Stimulated activated CD8-positive, alpha-beta memory T cell treated with anti-CD3 and anti-CD28 coated beads, Interleukin-12 subunit alpha, Interleukin-12 subunit beta, amount 100 ng/mL, for 24 hours (primary cell): ENCODE data around the gene ESRRB.

Experiments
- DNase-seq: peaks from one replicate; pipeline ENCODE4 v3.0.0-alpha.2; 2020; ENCODE audit errors: extremely low read depth

The ESRRB gene

DNA sequence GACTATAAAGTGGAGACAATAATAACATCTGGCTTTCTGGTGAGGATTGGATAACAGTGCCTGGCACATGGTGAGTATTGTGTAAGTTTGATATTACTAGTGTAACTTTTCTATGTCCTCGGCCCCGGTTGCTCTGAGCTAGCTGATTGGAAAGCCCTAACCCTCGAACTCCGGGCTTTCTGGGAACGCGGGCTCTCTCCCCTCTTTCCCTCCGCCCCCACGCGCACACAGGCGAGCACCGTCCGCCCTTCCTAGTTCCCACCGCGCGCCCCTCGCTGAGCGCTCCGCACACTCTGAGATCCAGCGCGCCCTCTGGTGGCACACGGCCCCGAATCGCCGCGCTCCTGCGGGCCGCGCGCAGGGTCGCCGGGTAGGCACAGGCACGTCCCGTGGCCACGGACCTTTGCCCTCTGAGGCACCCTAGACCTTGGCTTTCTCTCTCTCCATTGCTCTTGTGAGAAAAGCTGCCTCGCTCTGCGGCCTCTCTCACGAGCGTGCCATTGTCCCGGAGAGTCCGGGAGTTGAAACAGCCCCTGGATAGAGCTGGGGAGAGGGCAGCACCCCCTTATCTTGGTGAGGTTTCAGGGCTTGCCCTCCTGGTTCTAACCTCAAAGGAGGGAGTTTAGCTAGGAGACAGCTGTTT is 23.2 kb upstream of the ESRRB start:
- DNase-seq = no peak

- no peak for DNase-seq
Observed at GRCh38 chr14:76354310-76354709, 21.6 kb upstream of the ESRRB start.

- DNase-seq = no peak
Observed at GRCh38 chr14:76355771-76356170, 20.2 kb upstream of the ESRRB start.

DNA sequence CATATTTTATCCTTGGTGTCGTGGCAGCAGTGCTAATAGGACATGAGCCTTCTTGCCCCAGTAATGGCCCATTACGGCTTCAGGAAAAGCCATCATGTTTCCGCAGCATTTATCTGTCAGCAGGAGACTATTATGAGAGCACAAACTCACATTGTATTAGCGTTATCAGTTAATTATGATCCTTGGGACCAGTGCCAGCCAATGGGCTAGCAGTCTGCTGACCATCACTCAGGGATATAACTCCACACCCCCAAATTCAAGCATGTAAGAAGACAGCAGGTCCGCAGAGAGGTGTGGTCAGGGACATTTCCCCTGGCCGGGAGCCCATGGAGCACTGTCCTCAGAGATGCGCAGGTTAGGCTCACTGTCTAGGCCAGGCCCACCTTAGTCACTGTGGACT is 4.9 kb upstream of the ESRRB start:
- no peak for DNase-seq

- DNase-seq = no peak
Observed at GRCh38 chr14:76373456-76373855, 2.5 kb upstream of the ESRRB start.

DNA sequence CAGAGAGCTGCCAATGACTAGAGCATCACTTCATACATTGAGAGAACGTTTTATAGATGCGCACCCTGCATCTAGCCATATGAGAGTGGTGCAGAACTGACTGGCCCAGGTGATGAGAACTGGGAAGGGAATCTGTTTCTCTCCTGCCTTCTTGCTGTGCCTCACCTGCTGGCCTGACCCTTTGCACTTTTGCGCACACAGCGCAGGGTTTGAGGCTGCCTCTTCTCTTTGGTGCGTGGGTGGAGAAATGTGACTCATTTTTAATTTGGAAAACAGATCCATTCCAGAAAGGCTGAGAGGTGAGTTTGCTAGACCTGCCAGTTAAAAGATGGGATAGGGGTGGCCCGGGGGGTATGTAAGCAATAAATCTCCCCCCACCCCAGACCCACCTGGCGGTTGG is 453 bp upstream of the ESRRB start:
- no peak for DNase-seq

- no peak for DNase-seq
Observed at GRCh38 chr14:76376409-76376877, 506 bp downstream of the ESRRB start.

DNA sequence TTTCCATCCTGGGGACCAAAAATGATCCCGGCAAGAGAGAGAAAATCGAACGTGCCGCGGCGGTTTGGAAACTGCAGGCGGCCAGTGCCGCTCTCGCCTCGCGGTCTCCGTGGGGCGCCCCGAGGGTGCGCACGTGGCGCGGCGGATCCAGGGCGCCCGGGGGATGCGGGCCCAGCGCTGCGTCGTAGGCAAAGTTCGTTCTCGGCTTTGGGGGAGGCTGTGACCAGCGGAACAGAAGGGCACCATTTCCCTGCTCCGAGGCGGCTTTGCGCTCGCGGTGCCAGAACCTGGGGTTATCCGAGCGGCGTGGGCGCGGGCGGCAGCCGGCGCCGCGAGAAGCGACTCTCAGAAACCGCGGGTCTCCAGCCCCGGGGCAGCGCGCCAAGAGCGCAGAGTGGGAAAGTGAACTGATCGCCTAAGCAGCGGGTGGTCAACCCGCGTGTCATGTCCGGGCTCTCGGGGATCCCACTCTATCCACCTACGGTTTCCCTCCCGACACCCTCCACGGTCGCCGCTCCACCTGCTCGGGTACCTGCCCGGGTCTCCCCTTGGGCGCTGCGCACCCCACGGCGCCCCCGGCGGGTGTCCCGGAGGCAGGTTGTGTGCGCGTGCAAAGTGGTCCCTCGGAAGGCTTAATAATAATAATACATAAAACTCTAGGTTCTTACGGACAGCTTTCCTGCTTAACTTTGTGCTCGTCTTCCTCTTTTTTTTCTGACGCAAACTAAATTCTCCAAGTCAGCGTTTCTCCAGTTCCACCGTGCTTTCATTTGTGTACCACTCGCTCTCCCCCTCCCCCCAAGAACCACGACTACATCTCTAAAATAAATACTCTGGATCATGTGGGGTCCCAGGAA is 1.2 kb downstream of the ESRRB start:
- DNase-seq = no peak

DNA sequence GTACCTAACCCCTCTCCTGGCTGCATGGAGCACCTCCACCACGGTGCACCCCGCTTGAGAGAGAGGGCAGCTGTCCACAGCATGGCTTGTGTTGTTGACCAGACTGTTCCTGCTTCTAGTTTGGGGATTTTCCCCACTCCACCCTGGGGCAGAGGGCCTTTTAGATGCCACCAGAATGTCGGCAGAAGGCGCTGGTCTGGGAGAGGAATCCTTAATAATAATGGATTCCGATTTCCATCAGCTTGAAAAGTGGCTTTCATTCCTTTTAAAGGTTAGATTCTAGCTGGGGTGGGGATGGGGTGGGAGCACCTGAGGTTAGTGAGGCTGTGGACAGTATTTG is 1.8 kb downstream of the ESRRB start:
- DNase-seq = no peak

DNA sequence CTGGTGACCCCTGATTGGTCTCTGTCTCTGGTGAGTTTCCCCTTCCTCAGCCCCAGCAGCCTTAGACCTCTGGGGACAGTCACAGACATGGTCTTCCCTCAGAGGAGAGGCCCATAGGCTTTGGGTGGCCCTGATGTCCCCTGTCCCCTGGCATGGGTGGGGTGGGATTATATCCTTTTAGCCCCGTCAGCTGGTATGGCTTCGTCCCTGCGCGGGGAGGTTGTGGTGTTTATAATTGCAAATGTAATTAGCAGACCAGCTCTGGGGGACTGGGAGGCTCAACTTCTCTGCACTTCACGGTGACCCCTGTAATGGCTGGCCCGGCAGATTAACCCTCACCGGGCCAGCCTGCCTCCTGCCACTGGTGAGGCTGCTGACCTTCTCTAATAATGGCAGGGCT is 5.1 kb downstream of the ESRRB start:
- no peak for DNase-seq

GRCh38 chr14:76381817-76382494 is 6.0 kb downstream of the ESRRB start:
- DNase-seq = no peak

- no peak for DNase-seq
Observed at GRCh38 chr14:76382495-76382832, 6.5 kb downstream of the ESRRB start.

DNA sequence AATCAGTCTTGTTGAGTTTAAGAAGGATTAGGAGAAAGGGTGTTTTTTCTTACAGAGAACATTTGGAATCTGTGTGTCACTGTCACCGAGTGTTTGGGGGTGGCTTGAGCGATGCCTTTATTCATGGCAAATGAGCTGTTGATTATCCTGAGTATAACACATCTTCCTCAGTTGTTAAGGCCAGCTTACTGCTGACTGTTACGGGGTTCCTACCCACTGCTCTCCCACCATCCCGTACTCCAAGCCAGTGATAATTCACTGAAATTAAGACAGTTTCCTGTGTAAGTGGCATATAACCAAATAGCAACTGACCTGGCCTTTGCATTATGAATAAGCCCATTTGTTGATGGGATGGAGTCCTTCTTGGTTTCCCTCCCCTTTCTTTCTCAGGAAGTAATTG is 9.5 kb downstream of the ESRRB start:
- no peak for DNase-seq

DNA sequence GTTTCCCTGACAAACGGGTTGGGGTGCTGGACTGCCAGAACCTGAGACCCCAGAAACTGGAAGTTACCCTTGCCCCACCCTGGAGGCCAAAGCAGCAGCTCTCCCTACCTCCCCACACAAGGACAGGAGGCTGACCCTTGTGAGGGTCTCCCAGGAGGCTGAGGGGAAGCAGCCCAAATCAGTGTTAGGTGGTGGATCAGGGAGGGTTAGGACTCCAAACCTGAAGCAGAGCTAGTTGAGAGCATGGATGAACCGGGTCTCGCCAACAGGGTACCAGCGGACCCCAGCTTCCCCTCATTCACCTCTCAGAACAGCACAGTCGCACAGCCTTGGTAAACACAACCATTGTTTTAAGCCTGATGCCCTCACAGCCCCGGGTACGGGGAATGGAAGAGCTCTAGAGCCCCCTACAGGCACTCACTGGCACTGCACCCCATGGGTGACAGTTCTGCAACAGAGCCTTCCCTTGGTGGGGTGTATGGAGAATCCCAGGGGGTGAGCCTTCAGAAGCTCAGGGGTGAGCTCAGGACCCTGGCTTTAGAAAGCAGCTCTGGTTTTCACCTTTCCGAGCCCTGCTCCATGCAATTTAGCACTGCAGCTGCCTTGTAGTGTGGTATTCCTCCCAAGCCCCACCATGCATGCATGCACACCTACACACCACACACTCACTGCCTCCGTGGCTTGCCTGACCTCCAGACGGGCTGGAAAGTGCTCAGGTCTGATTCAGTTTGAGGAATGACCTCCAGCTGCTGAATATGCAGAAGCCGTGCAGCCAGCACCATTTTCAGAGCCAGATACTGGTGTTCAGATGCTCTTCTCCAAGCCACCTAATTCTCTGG is 11.2 kb downstream of the ESRRB start:
- peak; percentile 7 for DNase-seq

DNA sequence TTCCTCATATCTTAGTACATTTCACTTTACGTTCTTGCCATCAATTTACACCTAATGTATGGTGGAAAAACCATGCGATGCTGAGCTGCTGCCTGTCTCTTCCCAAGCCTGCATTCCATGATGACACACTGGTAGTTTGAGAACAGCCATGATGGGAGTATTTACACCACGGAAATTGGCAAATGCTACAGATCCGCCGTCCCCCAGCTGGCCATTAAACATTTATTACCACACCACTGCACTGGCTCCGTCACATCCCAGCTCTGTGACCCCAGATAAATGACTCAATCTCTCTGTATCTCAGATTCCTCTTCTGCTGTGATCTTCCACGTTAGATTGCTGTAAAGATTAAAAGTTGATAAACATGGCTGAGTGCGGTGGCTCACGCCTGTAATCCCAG is 13.9 kb downstream of the ESRRB start:
- DNase-seq = no peak

GRCh38 chr14:76390621-76391020 is 14.7 kb downstream of the ESRRB start:
- DNase-seq = no peak

- DNase-seq = no peak
Observed at GRCh38 chr14:76391981-76392690, 16.2 kb downstream of the ESRRB start.

- no peak for DNase-seq
Observed at GRCh38 chr14:76394569-76394968, 18.6 kb downstream of the ESRRB start.

DNA sequence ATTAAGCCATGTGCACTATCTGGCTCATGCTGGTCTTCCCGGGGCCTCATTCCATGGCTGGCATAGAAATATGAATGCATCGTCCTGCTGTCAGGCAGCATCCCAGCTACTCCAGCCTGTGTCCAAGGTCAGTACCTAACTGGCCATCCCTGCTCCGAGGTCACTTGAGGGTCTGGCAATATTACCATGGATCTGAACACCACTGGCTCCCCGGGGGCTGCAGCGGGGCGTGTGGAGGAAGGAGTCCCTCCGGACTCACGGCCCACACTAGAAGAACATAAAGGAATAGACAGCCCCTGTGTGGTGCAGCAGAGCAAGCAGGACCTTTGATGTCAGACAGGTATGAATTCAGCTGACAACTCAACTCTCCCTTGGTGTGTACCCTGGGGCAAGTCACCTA is 19.2 kb downstream of the ESRRB start:
- no peak for DNase-seq

- no peak for DNase-seq
Observed at GRCh38 chr14:76396714-76397187, 20.8 kb downstream of the ESRRB start.

DNA sequence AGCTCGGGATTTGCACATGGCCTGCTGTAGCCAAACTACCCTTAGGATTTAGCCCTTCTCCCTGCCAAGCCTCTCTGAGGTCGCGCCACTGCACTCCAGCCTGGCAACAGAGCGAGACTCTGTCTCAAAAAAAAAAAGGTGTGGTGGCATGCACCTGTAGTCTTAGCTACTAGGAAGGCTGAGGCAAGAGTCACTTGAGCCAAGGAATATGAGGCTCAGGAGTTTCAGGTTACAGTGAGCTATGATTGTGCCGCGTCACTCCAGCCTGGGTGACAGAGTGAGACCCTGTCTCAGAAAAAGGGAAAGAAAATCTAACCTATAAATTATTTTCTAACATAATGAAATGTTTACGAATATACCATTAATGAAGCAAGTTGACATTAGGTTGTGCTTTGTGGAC is 29.7 kb downstream of the ESRRB start:
- no peak for DNase-seq
